ENCODE measurements around the gene OR13H1. TPM values are rescaled to one million over a fixed set of nuclear protein-coding genes. Genes with fewer than 3 reads are reported as not detected.

The OR13H1 gene
- total and polyA plus RNA-seq, 2 of the 4 experiments (the other 2 are of a cell fraction) = not detected

- H3K27me3 ChIP-seq (ENCODE audit: control insufficient read depth, insufficient read depth, low read length) = no peaks in the 10 kb centered on the region
- in situ Hi-C loops (cut with MboI; ENCODE audit: low sequenced_read_pairs) = no loop called here
- no peaks in the 10 kb centered on the region for H3K79me1 ChIP-seq (ENCODE audit: low read depth in 1 of 2, low read length in 2 of 2)
- DNase-seq = no peak
- TF ChIP-seq CEBPB (IDR thresholded peaks at IDR 0.05; ENCODE audit: low read depth, low read length) (no peak), MAFK (IDR thresholded peaks at IDR 0.05; ENCODE audit: low read depth, low read length) (no peak), FOS (IDR thresholded peaks at IDR 0.05; ENCODE audit: low read depth, low read length) (no peak), BHLHE40 (IDR thresholded peaks at IDR 0.05; ENCODE audit: low read depth, low read length) (no peak), MXI1 (IDR thresholded peaks at IDR 0.05; ENCODE audit: borderline replicate concordance, low read depth, low read length) (no peak), CTCF (conservative IDR thresholded peaks at IDR 0.05; ENCODE audit: low read depth, low read length) (no peak), RFX5 (IDR thresholded peaks at IDR 0.05; ENCODE audit: low read depth, low read length) (no peak), CHD1 (IDR thresholded peaks at IDR 0.05; ENCODE audit: low read depth, low read length) (no peak), RCOR1 (IDR thresholded peaks at IDR 0.05; ENCODE audit: insufficient replicate concordance, low read length) (no peak), SMC3 (IDR thresholded peaks at IDR 0.05; ENCODE audit: low read depth, low read length) (no peak), POLR2A (IDR thresholded peaks at IDR 0.05; ENCODE audit: low read depth, low read length) (no peak), MAZ (IDR thresholded peaks at IDR 0.05; ENCODE audit: borderline replicate concordance, low read depth, low read length) (no peak), RAD21 (IDR thresholded peaks at IDR 0.05; ENCODE audit: low read length) (no peak), NFE2L2 (IDR thresholded peaks at IDR 0.05; ENCODE audit: low read depth, low read length) (no peak)
- TF ChIP-seq, protein P1, sequence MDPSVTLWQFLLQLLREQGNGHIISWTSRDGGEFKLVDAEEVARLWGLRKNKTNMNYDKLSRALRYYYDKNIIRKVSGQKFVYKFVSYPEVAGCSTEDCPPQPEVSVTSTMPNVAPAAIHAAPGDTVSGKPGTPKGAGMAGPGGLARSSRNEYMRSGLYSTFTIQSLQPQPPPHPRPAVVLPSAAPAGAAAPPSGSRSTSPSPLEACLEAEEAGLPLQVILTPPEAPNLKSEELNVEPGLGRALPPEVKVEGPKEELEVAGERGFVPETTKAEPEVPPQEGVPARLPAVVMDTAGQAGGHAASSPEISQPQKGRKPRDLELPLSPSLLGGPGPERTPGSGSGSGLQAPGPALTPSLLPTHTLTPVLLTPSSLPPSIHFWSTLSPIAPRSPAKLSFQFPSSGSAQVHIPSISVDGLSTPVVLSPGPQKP (IDR thresholded peaks at IDR 0.05; ENCODE audit: borderline replicate concordance, low read depth, low read length) = no peak
- TF ChIP-seq, protein P2, sequence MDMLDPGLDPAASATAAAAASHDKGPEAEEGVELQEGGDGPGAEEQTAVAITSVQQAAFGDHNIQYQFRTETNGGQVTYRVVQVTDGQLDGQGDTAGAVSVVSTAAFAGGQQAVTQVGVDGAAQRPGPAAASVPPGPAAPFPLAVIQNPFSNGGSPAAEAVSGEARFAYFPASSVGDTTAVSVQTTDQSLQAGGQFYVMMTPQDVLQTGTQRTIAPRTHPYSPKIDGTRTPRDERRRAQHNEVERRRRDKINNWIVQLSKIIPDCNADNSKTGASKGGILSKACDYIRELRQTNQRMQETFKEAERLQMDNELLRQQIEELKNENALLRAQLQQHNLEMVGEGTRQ (IDR thresholded peaks at IDR 0.05; ENCODE audit: low read depth, low read length) = no peak
- WGBS, 2 experiments (ENCODE audit: extremely low coverage in 2 of 2, insufficient read length in 1 of 2) = 17% methylated on average over 1 of the region's 5 CpGs; no CpG with 5 or more reads in 1 of the 2 experiments
- H3K9me3 ChIP-seq (ENCODE audit: control insufficient read depth, insufficient read depth, low read length) = no peaks in the 10 kb centered on the region
- no peak overlapping the region for H3K4me3 ChIP-seq (ENCODE audit: insufficient read depth, low read depth, low read length)
- no peak overlapping the region for H3K18ac ChIP-seq (ENCODE audit: low read depth, low read length)
- no peak overlapping the region for H3K23ac ChIP-seq (ENCODE audit: low read depth, low read length)
- H4K8ac ChIP-seq (ENCODE audit: low read depth in 2 of 2, low read length in 2 of 2) = no peak overlapping the region
- H3K14ac ChIP-seq (replicated peaks; ENCODE audit: low read depth, low read length) = no peak overlapping the region
- no peaks in the 10 kb centered on the region for H3K36me3 ChIP-seq (ENCODE audit: control insufficient read depth, insufficient read depth, low read length)
- no peak overlapping the region for H2AFZ ChIP-seq (replicated peaks; ENCODE audit: low read length, poor library complexity)
- H3K56ac ChIP-seq (ENCODE audit: extremely low read depth, insufficient read depth, low read length) = no peak overlapping the region
- dilution Hi-C loops (cut with HindIII; ENCODE audit: low sequenced_read_pairs, unreplicated experiment) = no loop called here
- no peak overlapping the region for H4K5ac ChIP-seq (ENCODE audit: low read depth, low read length)
- H2BK120ac ChIP-seq (ENCODE audit: low read depth, low read length) = no peak overlapping the region
- H3K9me1 ChIP-seq (ENCODE audit: insufficient read depth, low read length) = no peaks in the 10 kb centered on the region
- no peak overlapping the region for H3K9ac ChIP-seq (ENCODE audit: low read depth, low read length)
- H4K20me1 ChIP-seq (ENCODE audit: insufficient read depth, low read length) = no peaks in the 10 kb centered on the region
- H3K4me1 ChIP-seq (ENCODE audit: control insufficient read depth, insufficient read depth, low read length) = no peaks in the 10 kb centered on the region
- ChIA-PET CTCF (no interaction called here), POLR2A (ENCODE audit: unreplicated experiment) (no interaction called here)
- intact Hi-C loops (cut with micrococcal nuclease) = no loop called here
- H3K27ac ChIP-seq (ENCODE audit: insufficient read depth, low read length) = no peak overlapping the region
- no TSS peak for BruUV-seq (replicated peaks)
- H2BK20ac ChIP-seq (ENCODE audit: low read depth, low read length) = no peak overlapping the region
- no peak overlapping the region for H2AK9ac ChIP-seq (replicated peaks; ENCODE audit: low read depth, low read length, poor library complexity)
- no peak overlapping the region for H4K91ac ChIP-seq (ENCODE audit: insufficient read depth, low read depth, low read length)
- no peak overlapping the region for H2BK5ac ChIP-seq (ENCODE audit: low read depth, low read length, poor library complexity, severe bottlenecking)
- H3K4ac ChIP-seq (ENCODE audit: low read depth, low read length) = no peak overlapping the region
- H2BK15ac ChIP-seq (ENCODE audit: low read depth, low read length) = no peak overlapping the region
- H3K4me2 ChIP-seq (ENCODE audit: low read depth, low read length) = no peak overlapping the region
- no peak overlapping the region for H2AK5ac ChIP-seq (ENCODE audit: low read depth, low read length)
- no peak for ATAC-seq (ENCODE audit: low read depth)
Measured at GRCh38 chrX:131572372-131573014, 28.6 kb downstream of the OR13H1 start.
